Measurements from ENCODE around the gene TKTL1.
A peak's percentile ranks its signal among the peaks of the same experiment; 100 is the strongest.

Gene TKTL1

DNA sequence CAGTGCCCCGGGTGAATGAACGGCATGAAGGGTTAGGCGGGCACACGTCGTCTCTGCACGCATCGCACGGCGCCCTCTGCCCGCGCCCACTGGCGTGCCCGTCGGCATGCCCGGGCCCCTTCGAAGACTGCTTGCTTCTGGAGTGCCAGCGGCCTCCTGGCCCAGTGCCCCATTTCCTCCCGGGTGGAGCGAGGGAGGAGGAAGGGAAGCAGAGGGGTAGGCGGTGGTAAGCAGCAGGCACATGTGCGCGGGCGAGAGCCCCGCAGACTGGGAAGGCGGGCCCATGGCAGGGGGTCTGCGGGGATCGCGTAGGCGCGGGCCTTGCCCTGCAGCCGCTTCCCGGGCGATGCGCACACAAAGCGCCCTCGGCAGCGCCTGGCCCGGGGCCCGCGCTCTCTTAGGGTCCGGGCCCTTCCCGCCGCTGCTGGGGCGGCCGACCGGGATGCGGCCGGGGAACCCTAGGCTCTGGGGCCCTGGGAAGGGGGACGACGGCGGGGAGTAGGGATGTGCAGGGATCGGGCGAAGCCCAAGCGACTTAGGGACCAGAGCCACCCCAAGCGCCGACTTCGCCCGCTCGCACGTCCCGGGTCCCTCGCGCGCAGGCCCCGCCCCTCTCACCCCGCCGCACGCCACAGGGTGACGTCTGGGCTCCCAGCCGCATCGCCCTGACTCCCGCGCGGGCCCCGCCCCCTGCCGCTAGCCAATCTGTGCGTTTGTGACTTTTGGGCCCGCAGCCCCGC lies 82.6 kb downstream of the TKTL1 start:
- DNase-seq: peak; percentile 47

DNA sequence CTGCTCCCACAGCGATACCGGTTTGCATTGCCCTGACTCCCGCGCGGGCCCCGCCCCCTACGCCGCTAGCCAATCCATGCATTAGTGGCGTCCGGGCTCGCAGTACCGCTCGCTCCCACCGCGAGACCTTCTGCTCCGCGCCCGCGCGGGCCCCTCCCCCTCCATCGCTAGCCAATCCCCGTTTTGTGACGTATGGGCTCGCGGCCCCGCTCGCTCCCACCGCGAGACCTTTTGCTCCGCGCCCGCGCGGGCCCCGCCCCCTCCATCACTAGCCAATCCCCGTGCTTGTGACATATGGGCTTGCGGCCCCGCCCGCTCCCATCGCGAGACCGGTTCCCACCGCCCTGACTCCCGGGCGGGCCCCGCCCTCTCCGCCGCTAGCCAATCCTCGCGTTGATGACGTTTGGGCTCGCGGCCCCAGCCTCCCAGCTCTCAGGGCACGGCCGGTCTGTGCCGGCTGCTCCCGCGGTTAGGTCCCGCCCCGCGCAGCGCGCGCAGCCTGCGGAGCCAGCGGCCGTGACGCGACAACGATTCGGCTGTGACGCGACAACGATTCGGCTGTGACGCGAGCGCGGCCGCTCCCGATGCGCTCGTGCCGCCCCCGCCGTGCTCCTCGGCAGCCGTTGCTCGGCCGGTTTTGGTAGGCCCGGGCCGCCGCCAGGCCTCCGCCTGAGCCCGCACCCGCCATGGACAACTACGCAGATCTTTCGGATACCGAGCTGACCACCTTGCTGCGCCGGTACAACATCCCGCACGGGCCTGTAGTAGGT lies 83.4 kb downstream of the TKTL1 start, which contains the start of gene EMD:
Gene EMD, plus strand, starts transcription at position 497 of the 770 bp plus-strand sequence. Its CDS starts 190 bp downstream, at position 687.
- peak; percentile 98 for DNase-seq

DNA sequence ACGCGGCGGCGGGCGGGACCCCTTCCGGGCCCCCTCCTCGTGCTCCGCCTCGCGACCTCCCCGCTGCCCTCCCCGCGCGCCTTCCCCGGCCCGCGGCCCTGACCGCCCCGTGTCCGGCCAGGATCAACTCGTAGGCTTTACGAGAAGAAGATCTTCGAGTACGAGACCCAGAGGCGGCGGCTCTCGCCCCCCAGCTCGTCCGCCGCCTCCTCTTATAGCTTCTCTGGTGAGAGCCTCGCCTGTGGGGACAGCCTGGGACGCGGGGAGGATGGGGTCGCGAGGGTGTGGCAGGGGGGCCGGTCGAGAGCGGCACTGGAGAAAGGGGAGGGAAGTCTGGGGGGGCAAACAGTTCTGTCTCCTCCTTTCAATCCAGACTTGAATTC lies 84.0 kb downstream of the TKTL1 start:
- no peak for DNase-seq

Measured in CD4-positive, alpha-beta T cell treated with Interleukin-6 for 4 hours (primary cell).